ENCODE results near the gene KCNK3. TPM values are rescaled to one million over a fixed set of nuclear protein-coding genes. Genes with fewer than 3 reads are reported as not detected.
"Not testable (repeated sequence)": the region's sequence is repeated elsewhere in the genome, so short reads cannot be mapped to it uniquely, and the experiment has no call there.

Gene KCNK3
- total RNA-seq, 2 experiments from 2014 or later, result not detected

DNA sequence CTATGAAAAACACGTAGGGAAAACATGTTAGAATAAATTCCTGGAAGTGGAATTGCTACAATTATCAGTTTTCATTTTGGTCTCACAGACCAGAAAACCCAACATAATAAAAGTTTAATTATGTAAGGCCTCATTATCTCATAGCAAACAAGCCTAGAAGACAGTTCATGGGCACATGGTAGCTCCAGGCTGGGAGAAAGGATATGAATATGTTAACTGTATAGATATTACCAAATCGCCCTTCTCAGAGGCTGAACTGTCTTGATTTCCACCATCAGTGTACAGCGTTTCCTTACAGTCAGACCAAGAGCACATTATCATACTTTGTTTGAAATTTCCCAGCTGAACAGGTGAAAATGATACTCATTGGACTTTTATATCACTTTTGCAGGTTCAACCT is 54.4 kb downstream of the KCNK3 start:
- Mint-ChIP-seq H3K9me3 (no peaks in the 10 kb centered on the region), H3K27ac (no peak overlapping the region), H3K4me1 (ENCODE audit: low read depth) (no peaks in the 10 kb centered on the region), H3K4me3 (no peak overlapping the region), H3K27me3 (no peaks in the 10 kb centered on the region), H3K36me3 (no peaks in the 10 kb centered on the region)
- DNase-seq, result no peak
- ChIA-PET POLR2A (no interaction called here), CTCF (interaction anchor here (0.6 to 8.7 kb wide), 7 partner anchors 10 to 802 kb away, joined by 3 to 146 read pairs (median 4); no protein-coding TSS in a partner anchor)
- intact Hi-C loops (cut with micrococcal nuclease), result loop anchor here (5.0 kb wide), 1 partner anchor 245 kb away; no protein-coding TSS in a partner anchor

DNA sequence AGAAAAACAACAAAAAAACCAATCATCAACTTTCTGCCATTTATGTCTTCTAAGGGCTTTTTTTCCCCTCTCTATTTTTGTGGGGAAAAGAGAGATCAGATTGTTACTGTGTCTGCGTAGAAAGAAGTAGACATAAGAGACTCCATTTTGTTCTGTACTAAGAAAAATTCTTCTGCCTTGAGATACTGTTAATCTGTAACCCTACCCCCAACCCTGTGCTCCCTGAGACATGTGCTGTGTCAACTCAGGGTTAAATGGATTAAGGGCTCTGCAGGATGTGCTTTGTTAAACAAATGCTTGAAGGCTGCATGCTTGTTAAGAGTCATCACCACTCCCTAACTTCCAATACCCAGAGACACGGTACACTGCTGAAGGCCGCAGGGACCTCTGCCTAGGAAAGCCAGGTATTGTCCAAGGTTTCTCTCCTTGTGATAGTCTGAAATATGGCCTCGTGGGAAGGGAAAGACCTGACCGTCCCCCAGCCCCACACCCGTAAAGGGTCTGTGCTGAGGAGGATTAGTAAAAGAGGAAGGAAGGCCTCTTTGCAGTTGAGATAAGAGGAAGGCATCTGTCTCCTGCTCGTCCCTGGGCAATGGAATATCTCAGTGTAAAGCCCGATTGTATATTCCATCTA is 57.4 kb downstream of the KCNK3 start:
- H3K9me3 Mint-ChIP-seq; H3K4me1 Mint-ChIP-seq (ENCODE audit: low read depth); H3K27ac Mint-ChIP-seq; H3K36me3 Mint-ChIP-seq; DNase-seq; H3K27me3 Mint-ChIP-seq; H3K4me3 Mint-ChIP-seq; POLR2A ChIA-PET; CTCF ChIA-PET: not testable (repeated sequence)
- intact Hi-C loops (cut with micrococcal nuclease), result loop anchor here (5.0 kb wide), 1 partner anchor 248 kb away; no protein-coding TSS in a partner anchor

DNA sequence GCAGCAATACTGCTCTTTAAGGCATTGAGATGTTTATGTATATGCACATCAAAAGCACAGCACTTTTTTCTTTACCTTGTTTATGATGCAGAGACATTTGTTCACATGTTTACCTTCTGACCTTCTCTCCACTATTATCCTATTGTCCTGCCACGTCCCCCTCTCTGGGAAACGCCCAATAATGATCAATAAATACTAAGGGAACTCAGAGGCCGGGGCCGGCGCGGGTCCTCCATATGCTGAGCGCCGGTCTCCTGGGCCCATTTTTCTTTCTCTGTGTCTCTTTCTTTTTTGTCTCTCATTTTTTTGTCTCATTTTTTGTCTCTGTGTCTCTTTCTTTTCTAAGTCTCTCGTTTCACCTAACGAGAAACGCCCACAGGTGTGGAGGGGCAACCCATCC is 57.9 kb downstream of the KCNK3 start:
- H3K4me1 Mint-ChIP-seq (ENCODE audit: low read depth); H3K27ac Mint-ChIP-seq; DNase-seq; H3K36me3 Mint-ChIP-seq; H3K9me3 Mint-ChIP-seq; H3K4me3 Mint-ChIP-seq; intact Hi-C loops (cut with micrococcal nuclease); POLR2A ChIA-PET; H3K27me3 Mint-ChIP-seq: not testable (repeated sequence)
- CTCF ChIA-PET, result interaction anchor here (1.2 kb wide), 1 partner anchor 172 kb away, joined by 7 read pairs; no protein-coding TSS in a partner anchor

- ChIA-PET POLR2A (no interaction called here), CTCF (no interaction called here)
- Mint-ChIP-seq H3K4me3 (no peak overlapping the region), H3K27ac (no peak overlapping the region), H3K27me3 (no peaks in the 10 kb centered on the region), H3K36me3 (no peaks in the 10 kb centered on the region), H3K9me3 (no peaks in the 10 kb centered on the region), H3K4me1 (ENCODE audit: low read depth) (peaks cover 4% of the 10 kb centered on the region)
- no peak for DNase-seq
- intact Hi-C loops (cut with micrococcal nuclease), result no loop called here
Observed at GRCh38 chr2:26752656-26753055, 60.1 kb downstream of the KCNK3 start.

- ChIA-PET CTCF (interaction anchor here (0.7 kb wide), 1 partner anchor 9 kb away, joined by 3 read pairs; no protein-coding TSS in a partner anchor), POLR2A (interaction anchor here (0.6 kb wide), 1 partner anchor 24 kb away, joined by 4 read pairs; no protein-coding TSS in a partner anchor)
- Mint-ChIP-seq H3K27ac (no peak overlapping the region), H3K4me1 (ENCODE audit: low read depth) (peaks cover 11% of the 10 kb centered on the region), H3K4me3 (no peak overlapping the region), H3K36me3 (no peaks in the 10 kb centered on the region), H3K27me3 (no peaks in the 10 kb centered on the region), H3K9me3 (no peaks in the 10 kb centered on the region)
- intact Hi-C loops (cut with micrococcal nuclease), result no loop called here
- no peak for DNase-seq
Observed at GRCh38 chr2:26754539-26754938, 62.0 kb downstream of the KCNK3 start.

- no peak overlapping the region for H3K27ac Mint-ChIP-seq
- peaks cover 11% of the 10 kb centered on the region for H3K4me1 Mint-ChIP-seq (ENCODE audit: low read depth)
- POLR2A ChIA-PET, result interaction anchor here (0.6 kb wide), 1 partner anchor 23 kb away, joined by 4 read pairs; no protein-coding TSS in a partner anchor
- intact Hi-C loops (cut with micrococcal nuclease), result no loop called here
- no peaks in the 10 kb centered on the region for H3K36me3 Mint-ChIP-seq
- no peaks in the 10 kb centered on the region for H3K27me3 Mint-ChIP-seq
- no peak overlapping the region for H3K4me3 Mint-ChIP-seq
- H3K9me3 Mint-ChIP-seq, result no peaks in the 10 kb centered on the region
- CTCF ChIA-PET, result interaction anchor here (0.7 kb wide), 1 partner anchor 10 kb away, joined by 3 read pairs; no protein-coding TSS in a partner anchor
- DNase-seq, result no peak
Observed at GRCh38 chr2:26754972-26755670, 62.6 kb downstream of the KCNK3 start.

DNA sequence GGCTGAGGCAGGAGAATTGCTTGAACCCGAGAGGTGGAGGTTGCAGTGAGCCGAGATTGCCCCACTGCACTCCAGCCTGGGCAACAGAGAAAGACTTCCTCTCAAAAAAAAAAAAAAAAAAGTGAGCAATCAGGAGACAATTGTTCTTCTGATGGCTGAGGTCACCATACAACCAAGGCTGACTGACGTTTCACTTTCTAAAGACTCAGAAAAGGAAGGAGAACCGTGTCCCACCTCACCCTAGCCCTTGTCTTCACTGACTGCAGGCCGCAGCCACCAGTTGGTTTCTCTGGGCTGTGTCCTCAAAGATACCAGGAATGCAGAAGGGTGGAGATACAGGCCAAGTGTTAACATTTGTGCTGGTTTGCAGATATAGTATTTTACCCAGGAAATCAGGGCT is 63.8 kb downstream of the KCNK3 start:
- no peak overlapping the region for H3K27ac Mint-ChIP-seq
- DNase-seq, result no peak
- intact Hi-C loops (cut with micrococcal nuclease), result no loop called here
- CTCF ChIA-PET, result interaction anchor here (0.9 kb wide), 1 partner anchor 11 kb away, joined by 3 read pairs; no protein-coding TSS in a partner anchor
- no peaks in the 10 kb centered on the region for H3K36me3 Mint-ChIP-seq
- H3K9me3 Mint-ChIP-seq, result no peaks in the 10 kb centered on the region
- peaks cover 11% of the 10 kb centered on the region for H3K4me1 Mint-ChIP-seq (ENCODE audit: low read depth)
- POLR2A ChIA-PET, result interaction anchor here (0.6 kb wide), 1 partner anchor 56 kb away, joined by 5 read pairs; no protein-coding TSS in a partner anchor
- no peak overlapping the region for H3K4me3 Mint-ChIP-seq
- no peaks in the 10 kb centered on the region for H3K27me3 Mint-ChIP-seq

GRCh38 chr2:26757873-26758789 is 65.6 kb downstream of the KCNK3 start:
- peak; percentile 64 for DNase-seq
- Mint-ChIP-seq H3K9me3 (no peaks in the 10 kb centered on the region), H3K4me3 (no peak overlapping the region), H3K27me3 (no peaks in the 10 kb centered on the region), H3K4me1 (ENCODE audit: low read depth) (peaks cover 11% of the 10 kb centered on the region), H3K27ac (no peak overlapping the region), H3K36me3 (no peaks in the 10 kb centered on the region)
- intact Hi-C loops (cut with micrococcal nuclease), result no loop called here
- ChIA-PET CTCF (no interaction called here), POLR2A (no interaction called here)

GRCh38 chr2:26758790-26759321 is 66.3 kb downstream of the KCNK3 start:
- intact Hi-C loops (cut with micrococcal nuclease), result no loop called here
- no peaks in the 10 kb centered on the region for H3K36me3 Mint-ChIP-seq
- no peaks in the 10 kb centered on the region for H3K9me3 Mint-ChIP-seq
- H3K4me1 Mint-ChIP-seq (ENCODE audit: low read depth), result peaks cover 14% of the 10 kb centered on the region
- no peak overlapping the region for H3K27ac Mint-ChIP-seq
- H3K4me3 Mint-ChIP-seq, result no peak overlapping the region
- DNase-seq, result no peak
- POLR2A ChIA-PET, result no interaction called here
- CTCF ChIA-PET, result no interaction called here
- no peaks in the 10 kb centered on the region for H3K27me3 Mint-ChIP-seq

DNA sequence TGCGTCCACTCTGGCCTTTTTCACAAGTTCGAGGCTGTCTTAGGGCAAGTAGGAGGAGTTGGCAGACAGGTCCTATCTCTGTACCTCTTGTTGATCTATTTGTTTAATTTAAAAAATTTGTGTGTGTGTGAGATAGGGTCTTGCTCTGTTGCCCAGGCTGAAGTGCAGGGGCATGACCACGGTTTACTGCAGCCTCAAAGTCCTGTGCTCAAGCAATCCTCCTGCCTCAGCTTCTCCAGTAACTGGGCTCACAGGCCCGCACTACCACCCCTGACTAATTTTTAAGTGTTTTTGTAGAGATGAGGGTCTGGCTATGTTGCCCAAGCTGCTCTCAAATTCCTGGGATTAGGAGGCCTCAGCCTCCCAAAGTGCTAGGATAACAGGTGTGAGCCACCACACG is 67.3 kb downstream of the KCNK3 start:
- Mint-ChIP-seq H3K36me3 (no peaks in the 10 kb centered on the region), H3K4me3 (no peak overlapping the region), H3K4me1 (ENCODE audit: low read depth) (peaks cover 16% of the 10 kb centered on the region), H3K27me3 (no peaks in the 10 kb centered on the region), H3K27ac (no peak overlapping the region), H3K9me3 (no peaks in the 10 kb centered on the region)
- DNase-seq, result no peak
- intact Hi-C loops (cut with micrococcal nuclease), result no loop called here
- ChIA-PET CTCF (no interaction called here), POLR2A (no interaction called here)

DNA sequence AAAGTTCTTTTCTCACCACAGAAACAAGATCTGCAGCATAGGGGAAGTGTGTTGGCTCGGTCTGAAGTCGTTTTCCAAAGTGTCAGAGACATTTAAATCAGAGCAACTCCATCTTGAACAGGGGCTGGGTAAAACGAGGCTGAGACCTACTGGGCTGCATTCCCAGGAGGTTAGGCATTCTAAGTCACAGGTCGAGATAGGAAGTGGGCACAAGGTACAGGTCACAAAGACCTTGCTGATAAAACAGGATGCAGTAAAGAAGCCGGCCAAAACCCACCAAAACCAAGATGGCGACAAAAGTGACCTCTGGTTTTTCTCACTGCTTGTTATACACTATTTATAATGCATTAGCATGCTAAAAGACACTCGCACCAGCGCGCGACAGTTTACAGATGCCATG is 68.5 kb downstream of the KCNK3 start:
- POLR2A ChIA-PET; H3K27me3 Mint-ChIP-seq; H3K9me3 Mint-ChIP-seq; H3K36me3 Mint-ChIP-seq; intact Hi-C loops (cut with micrococcal nuclease); DNase-seq; H3K27ac Mint-ChIP-seq; H3K4me3 Mint-ChIP-seq; CTCF ChIA-PET: not testable (repeated sequence)
- peaks cover 28% of the 10 kb centered on the region for H3K4me1 Mint-ChIP-seq (ENCODE audit: low read depth)

- no peak for DNase-seq
- Mint-ChIP-seq H3K27me3 (no peaks in the 10 kb centered on the region), H3K9me3 (no peaks in the 10 kb centered on the region), H3K4me3 (peak overlapping the region; percentile 79), H3K4me1 (ENCODE audit: low read depth) (peaks cover 32% of the 10 kb centered on the region), H3K36me3 (no peaks in the 10 kb centered on the region), H3K27ac (no peak overlapping the region)
- intact Hi-C loops (cut with micrococcal nuclease), result no loop called here
- POLR2A ChIA-PET, result no interaction called here
- CTCF ChIA-PET, result no interaction called here
Observed at GRCh38 chr2:26763019-26763418, 70.5 kb downstream of the KCNK3 start.
